ENCODE results near the gene ZNF141.
"Not testable (repeated sequence)": the region's sequence is repeated elsewhere in the genome, so short reads cannot be mapped to it uniquely, and the experiment has no call there.

- not testable (repeated sequence) for TF ChIP-seq POLR2A, CTCF (IDR thresholded peaks at IDR 0.05)
These were observed 70.7 kb downstream of the ZNF141 start for GRCh38 chr4:408321-408720.

Data from body of pancreas (tissue), 4 donors.